Naive B cell (primary cell): Measurements from ENCODE around the gene MTMR1. TPM values are rescaled to one million over a fixed set of nuclear protein-coding genes. Genes with fewer than 3 reads are reported as not detected.

Experiments used
- ATAC-seq, 2 donors: fragments of 150-1000 bp; cut with Tn5 transposase; 2 replicates each; pipeline ENCODE4 v1.10.0; 2021; ENCODE audit warnings: low read depth in 2 of 2, mild to moderate bottlenecking in 2 of 2, moderate library complexity in 2 of 2
- DNase-seq: peaks from one replicate; pipeline ENCODE4 v3.0.0; 2022
- H3K27ac Mint-ChIP-seq, 6 donors: one replicate each; pipeline ENCODE4 v1.8.0; 2020 to 2022; ENCODE audit warnings: mild to moderate bottlenecking in 6 of 6, mixed read lengths in 6 of 6, moderate library complexity in 5 of 6, inconsistent platforms in 2 of 6
- H3K27me3 Mint-ChIP-seq, 3 donors: one replicate each; pipeline ENCODE4 v1.8.0; 2021 to 2022; ENCODE audit warnings: mixed read lengths in 3 of 3, mild to moderate bottlenecking in 1 of 3
- H3K36me3 Mint-ChIP-seq, 2 donors: one replicate each; pipeline ENCODE4 v1.8.0; 2020 to 2022; ENCODE audit warnings: mixed read lengths in 2 of 2, inconsistent platforms in 1 of 2, mild to moderate bottlenecking in 1 of 2
- H3K4me1 Mint-ChIP-seq, 3 donors: one replicate each; pipeline ENCODE4 v1.8.0; 2020 to 2022; ENCODE audit warnings: mixed read lengths in 3 of 3, inconsistent platforms in 1 of 3, mild to moderate bottlenecking in 1 of 3, moderate library complexity in 1 of 3
- H3K4me3 Mint-ChIP-seq, 8 donors: one replicate each; pipeline ENCODE4 v1.8.0; 2020 to 2022; ENCODE audit warnings: mild to moderate bottlenecking in 8 of 8, mixed read lengths in 8 of 8, moderate library complexity in 8 of 8, inconsistent platforms in 2 of 8
- H3K9me3 Mint-ChIP-seq, 7 donors: one replicate each; pipeline ENCODE4 v1.8.0; 2020 to 2022; ENCODE audit warnings: mixed read lengths in 7 of 7, mild to moderate bottlenecking in 5 of 7, inconsistent platforms in 2 of 7, moderate library complexity in 1 of 7
- polyA plus RNA-seq, 6 donors: library from polyadenylated mRNA; unstranded; fragments of 300-500 nt; fragmentation: Illumina TruSeq; gene quantifications; one replicate each; pipeline ENCODE4 v1.2.3, GENCODE V29; 2021; ENCODE audit warnings: low read depth in 6 of 6

The MTMR1 gene
- polyA plus RNA-seq, 6 donors from 2014 or later = 22.3 to 38.9 (median 34.5) TPM

DNA sequence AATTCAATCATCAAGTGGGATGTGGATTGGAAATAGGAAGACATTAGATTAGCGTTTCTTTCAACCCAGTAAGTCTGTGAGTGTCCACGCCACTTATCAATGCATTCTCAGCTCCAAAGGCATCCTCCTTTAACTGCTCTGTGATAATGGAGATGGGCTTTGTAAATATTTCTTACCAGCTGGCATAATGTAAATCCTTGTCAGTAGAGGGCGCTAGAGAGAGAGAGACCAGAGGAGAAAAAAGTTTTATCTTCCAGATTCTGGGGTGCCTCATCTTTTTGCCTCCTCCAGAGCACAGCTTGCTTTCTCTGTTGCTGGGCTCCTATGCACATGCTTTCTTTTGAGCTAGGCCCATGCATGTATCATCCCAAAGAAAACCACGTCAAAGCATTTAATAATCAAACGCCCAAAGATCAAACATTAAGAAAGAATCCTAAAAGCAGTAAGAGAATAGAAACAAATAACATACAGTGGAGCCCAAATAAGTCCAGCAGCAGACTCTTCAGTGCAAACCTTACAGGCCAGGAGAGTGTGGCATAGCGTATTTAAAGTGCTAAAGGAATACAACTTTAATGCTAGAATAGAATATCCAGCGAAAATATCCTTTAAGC, 9.6 kb upstream of the MTMR1 start:
- ATAC-seq (peak; percentile 32 to 58), DNase-seq (peak; percentile 49)
- peaks cover 6 to 12% (median 7%) of the 10 kb centered on the region in 3 donors for H3K4me1 Mint-ChIP-seq
- peaks cover 0 to 2% (median 0%) of the 10 kb centered on the region in 7 donors for H3K9me3 Mint-ChIP-seq
- no peaks in the 10 kb centered on the region for H3K36me3 Mint-ChIP-seq
- no peak overlapping the region for H3K27ac Mint-ChIP-seq
- H3K27me3 Mint-ChIP-seq = peaks cover 0 to under 1% (median 0%) of the 10 kb centered on the region in 3 donors
- H3K4me3 Mint-ChIP-seq = no peak overlapping the region

DNA sequence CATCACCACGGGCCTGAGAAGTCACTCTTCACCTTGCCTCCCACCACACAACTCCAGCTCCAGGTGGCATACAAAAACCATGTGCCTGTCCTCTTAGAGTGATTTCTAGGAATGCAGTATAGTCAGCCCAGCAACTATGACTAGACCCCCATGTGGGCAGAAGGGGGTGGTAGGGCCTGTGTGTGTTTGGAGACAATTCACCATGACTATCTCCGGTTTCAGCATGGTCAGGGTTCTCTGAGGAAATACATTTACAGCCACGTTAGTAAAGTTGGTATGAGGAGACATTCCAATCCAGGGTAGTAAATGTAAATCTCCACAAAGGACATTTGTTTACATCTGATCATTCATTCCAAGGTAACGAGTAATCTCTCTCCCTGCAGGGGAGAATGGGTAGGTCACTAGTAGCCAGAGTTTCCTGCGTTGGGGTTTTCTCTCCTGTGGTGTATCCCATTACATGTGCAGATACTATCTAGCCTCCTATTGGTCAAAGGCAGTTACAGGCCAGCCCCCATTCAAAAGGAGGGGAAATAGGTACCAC, 4.2 kb upstream of the MTMR1 start:
- H3K27ac Mint-ChIP-seq = peak overlapping the region in 3 of 6 donors; percentile 16 to 77 (median 48)
- no peaks in the 10 kb centered on the region for H3K36me3 Mint-ChIP-seq
- no peak for ATAC-seq
- H3K9me3 Mint-ChIP-seq = peaks cover 0 to 3% (median 0%) of the 10 kb centered on the region in 7 donors
- peak overlapping the region in 3 of 8 donors; percentile 10 to 45 (median 12) for H3K4me3 Mint-ChIP-seq
- no peaks in the 10 kb centered on the region for H3K27me3 Mint-ChIP-seq
- no peak for DNase-seq
- peaks cover 24 to 33% (median 28%) of the 10 kb centered on the region in 3 donors for H3K4me1 Mint-ChIP-seq

DNA sequence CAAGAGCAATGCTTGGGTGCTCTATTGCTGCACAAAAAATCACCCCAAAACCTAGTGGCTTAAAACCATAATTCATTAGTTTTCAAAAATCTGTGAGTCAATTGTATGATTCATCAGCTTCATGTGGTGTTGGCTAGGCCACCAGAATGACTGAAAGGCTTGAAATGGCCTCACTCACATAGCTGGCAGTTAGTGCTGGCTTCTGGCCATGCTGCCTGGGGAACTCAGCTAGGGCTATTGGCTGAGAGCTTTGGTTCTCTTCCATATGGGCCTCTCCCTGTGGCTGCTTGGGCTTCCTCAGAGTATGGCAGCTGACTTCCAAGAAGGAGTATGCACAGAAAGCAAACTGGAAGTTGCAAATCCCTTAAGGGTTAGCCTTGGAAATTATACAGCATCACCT, 3.1 kb upstream of the MTMR1 start:
- peak overlapping the region in 2 of 8 donors; percentile 33 to 92 for H3K4me3 Mint-ChIP-seq
- H3K4me1 Mint-ChIP-seq = peaks cover 30 to 39% (median 33%) of the 10 kb centered on the region in 3 donors
- DNase-seq = no peak

DNA sequence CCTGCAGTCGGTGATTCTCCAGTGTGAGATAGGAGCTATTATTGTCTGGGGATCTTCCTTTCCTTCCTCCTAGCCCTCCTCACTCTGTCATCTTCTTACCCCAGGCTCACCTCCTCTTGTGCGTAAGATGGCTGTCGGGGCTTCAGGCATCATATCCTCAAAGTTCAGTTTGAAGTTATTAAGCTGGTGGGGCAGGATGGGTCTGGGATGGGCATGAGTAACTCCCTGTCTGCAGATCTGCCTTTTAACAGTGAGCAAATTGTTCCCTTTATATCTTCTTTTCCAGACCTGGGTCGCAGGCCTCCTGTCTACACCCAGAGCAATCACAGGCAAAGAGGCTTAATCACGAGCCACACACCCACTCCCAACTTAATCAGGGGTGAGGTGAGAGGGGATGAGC, 900 bp upstream of the MTMR1 start:
- Mint-ChIP-seq H3K9me3 (peaks cover 0 to 5% (median 0%) of the 10 kb centered on the region in 7 donors), H3K36me3 (peaks cover 0 to 9% of the 10 kb centered on the region in 2 donors), H3K27me3 (no peaks in the 10 kb centered on the region), H3K4me3 (peak overlapping the region; percentile 77 to 94 (median 90)), H3K4me1 (peaks cover 44 to 60% (median 54%) of the 10 kb centered on the region in 3 donors), H3K27ac (peak overlapping the region; percentile 88 to 98 (median 94))
- no peak for ATAC-seq
- peak; percentile 14 for DNase-seq

More for the DNA sequence above, 3.1 kb upstream of the MTMR1 start:
- Mint-ChIP-seq H3K9me3 (peaks cover 0 to 3% (median 0%) of the 10 kb centered on the region in 7 donors), H3K27ac (peak overlapping the region in 1 of 6 donors; percentile 48), H3K36me3 (peaks cover 0 to 3% of the 10 kb centered on the region in 2 donors), H3K27me3 (no peaks in the 10 kb centered on the region)
- ATAC-seq = no peak

DNA sequence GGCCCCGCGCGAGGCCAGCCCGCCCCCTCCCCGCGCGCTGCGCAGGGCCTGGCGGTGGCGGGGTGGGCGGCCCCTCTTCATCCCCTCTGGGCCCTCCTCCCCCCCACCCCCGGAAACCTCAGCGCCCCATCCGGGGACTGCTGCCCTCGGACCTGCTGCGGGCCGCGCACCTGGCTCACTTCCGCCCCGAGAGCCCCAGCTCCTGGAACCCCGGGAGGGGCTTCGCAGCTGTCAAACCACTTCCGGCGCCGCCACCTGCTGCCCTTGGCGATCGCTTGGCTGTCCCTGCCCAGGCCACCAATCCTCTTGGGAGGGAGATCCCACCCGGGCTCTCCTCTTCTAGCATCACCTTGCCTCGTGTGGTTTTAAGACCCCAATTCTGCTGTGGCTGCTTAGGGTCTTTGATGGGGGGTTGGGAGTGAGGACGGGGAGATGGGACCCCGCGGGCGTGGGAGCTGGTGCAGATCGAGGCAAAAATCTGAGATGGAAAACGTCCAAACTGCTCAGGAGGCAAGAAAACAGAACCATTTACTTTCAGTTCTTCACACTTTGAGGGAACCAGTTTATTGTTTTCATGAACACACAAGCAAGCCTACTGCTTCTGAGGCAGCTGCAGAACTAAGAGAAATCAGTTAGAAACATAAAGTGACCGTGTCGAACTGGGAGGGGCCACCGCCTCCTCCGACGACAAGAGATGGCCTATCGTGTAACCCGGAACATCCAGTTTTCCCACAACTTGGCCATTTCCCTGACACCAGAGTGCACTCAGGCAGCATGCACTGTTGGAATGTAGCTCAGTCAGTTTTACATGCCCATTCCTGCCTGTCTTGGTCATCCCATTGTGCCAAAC, 754 bp downstream of the MTMR1 start:
- Mint-ChIP-seq H3K4me3 (peak overlapping the region; percentile 77 to 100 (median 95)), H3K4me1 (peaks cover 35 to 57% (median 47%) of the 10 kb centered on the region in 3 donors), H3K27ac (peak overlapping the region; percentile 94 to 100 (median 99)), H3K36me3 (peaks cover 0 to 9% of the 10 kb centered on the region in 2 donors), H3K9me3 (peaks cover 0 to 5% (median 0%) of the 10 kb centered on the region in 7 donors), H3K27me3 (no peaks in the 10 kb centered on the region)
- peak; percentile 85 for DNase-seq
- ATAC-seq = peak; percentile 60

DNA sequence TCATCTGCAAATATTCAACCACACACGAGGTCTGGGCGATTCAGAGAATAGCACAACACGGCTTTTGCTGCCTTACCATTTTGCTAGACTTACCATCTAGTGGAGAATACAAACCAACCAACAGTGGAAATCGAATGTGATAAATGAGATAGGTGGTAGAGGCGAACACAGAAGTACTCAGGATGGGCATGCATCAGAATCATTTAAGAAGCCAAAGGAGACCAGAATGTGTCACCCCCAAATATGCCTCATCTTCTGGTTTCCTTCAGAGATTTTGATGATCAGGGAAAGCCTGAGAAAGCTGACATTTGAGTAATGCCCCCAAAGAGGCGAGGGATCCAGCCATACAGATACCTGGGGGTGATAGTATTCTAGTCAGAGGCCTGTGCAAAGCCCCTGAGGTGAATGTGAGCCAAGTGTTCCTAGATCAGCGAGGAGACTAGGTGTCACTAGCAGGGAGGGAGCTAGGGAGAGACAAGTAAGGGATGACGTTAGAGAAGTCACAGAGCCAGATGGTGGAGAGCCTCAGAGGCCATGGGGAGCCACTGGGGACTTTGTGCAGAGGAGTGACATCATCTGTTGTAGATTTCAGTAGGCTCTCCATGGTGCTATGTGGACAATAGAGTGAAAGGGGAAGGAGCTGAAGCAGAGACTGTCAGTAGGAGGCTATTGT, 1.7 kb downstream of the MTMR1 start:
- ATAC-seq (peak; percentile 36 to 41), DNase-seq (peak; percentile 49)
- Mint-ChIP-seq H3K27ac (peak overlapping the region; percentile 94 to 100 (median 98)), H3K9me3 (peaks cover 0 to 5% (median 0%) of the 10 kb centered on the region in 7 donors), H3K27me3 (no peaks in the 10 kb centered on the region), H3K4me3 (peak overlapping the region; percentile 35 to 100 (median 94)), H3K36me3 (peaks cover 0 to 9% of the 10 kb centered on the region in 2 donors), H3K4me1 (peaks cover 32 to 49% (median 44%) of the 10 kb centered on the region in 3 donors)

DNA sequence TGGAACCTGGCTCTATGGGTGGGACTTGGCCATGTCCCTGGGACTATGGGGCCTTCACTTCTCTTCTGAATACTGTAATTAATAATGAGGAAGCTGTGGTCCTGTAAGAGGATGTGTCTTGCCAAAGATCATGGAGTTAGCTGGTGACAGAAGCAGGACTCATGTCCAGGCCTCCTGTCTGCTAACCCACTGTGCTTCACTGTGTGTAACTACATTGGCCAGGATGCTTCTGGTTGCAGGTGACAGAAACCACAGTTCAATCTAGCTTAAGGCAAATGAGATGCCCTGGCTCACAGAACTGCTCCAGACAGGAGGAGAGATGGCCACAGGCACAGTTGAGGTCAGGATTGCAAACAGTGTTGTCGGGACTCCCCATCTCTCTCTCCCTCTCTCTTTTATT, 3.1 kb downstream of the MTMR1 start:
- Mint-ChIP-seq H3K4me1 (peaks cover 30 to 59% (median 46%) of the 10 kb centered on the region in 3 donors), H3K4me3 (peak overlapping the region; percentile 55 to 100 (median 85)), H3K36me3 (peaks cover 0 to 9% of the 10 kb centered on the region in 2 donors), H3K27me3 (no peaks in the 10 kb centered on the region), H3K9me3 (peaks cover 0 to 5% (median 0%) of the 10 kb centered on the region in 7 donors), H3K27ac (peak overlapping the region in 5 of 6 donors; percentile 52 to 100 (median 90))
- DNase-seq (no peak), ATAC-seq (no peak)

DNA sequence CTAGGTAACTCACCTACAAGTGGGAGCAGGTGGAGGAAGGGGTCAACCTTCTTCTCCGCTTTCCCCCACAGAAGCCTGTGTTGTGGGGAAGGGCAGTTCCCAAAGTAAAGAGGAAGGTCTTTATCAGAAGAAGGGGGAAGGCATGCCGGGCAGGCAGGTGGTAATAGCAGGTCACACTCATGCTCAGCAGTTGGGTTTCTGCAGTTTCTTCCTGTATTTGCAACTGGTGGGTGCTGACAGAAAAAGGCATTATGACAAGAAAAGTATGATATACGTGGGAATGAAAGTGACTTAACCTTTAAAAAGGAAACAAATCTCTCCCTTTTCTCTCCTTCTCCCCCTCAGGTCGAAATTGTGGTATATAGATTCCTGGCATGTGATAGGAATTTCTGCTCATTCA, 3.7 kb downstream of the MTMR1 start:
- Mint-ChIP-seq H3K4me1 (peaks cover 28 to 58% (median 41%) of the 10 kb centered on the region in 3 donors), H3K27me3 (no peaks in the 10 kb centered on the region), H3K27ac (peak overlapping the region; percentile 28 to 100 (median 80)), H3K36me3 (peaks cover 0 to 9% of the 10 kb centered on the region in 2 donors), H3K9me3 (peaks cover 0 to 5% (median 0%) of the 10 kb centered on the region in 7 donors), H3K4me3 (peak overlapping the region in 7 of 8 donors; percentile 44 to 100 (median 78))
- DNase-seq (peak; percentile 42), ATAC-seq (no peak)

DNA sequence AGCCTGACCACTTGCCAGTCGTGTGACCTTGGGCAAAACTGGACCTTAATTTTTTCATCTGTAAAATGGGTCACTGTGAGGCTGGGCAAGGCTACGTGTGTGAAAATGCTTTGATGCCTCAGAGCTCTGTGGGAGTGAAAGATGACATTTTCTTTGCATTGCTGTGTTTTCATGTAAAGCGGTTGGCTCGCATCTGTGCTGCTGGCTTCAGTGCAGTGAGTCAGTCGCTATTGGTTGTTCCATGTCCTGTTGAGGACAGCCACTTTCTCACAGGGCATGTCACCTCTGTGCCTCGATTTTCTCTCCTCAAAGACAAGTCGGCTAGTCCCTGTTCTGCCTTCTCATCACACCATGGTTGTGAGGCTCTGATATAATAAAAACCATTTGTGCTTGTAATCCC, 4.4 kb downstream of the MTMR1 start:
- DNase-seq = no peak
- Mint-ChIP-seq H3K9me3 (peaks cover 0 to 5% (median 0%) of the 10 kb centered on the region in 7 donors), H3K27me3 (no peaks in the 10 kb centered on the region), H3K4me3 (peak overlapping the region in 6 of 8 donors; percentile 35 to 100 (median 74)), H3K27ac (peak overlapping the region in 3 of 6 donors; percentile 65 to 94 (median 77)), H3K36me3 (peaks cover 0 to 9% of the 10 kb centered on the region in 2 donors), H3K4me1 (peaks cover 20 to 51% (median 35%) of the 10 kb centered on the region in 3 donors)
- no peak for ATAC-seq

DNA sequence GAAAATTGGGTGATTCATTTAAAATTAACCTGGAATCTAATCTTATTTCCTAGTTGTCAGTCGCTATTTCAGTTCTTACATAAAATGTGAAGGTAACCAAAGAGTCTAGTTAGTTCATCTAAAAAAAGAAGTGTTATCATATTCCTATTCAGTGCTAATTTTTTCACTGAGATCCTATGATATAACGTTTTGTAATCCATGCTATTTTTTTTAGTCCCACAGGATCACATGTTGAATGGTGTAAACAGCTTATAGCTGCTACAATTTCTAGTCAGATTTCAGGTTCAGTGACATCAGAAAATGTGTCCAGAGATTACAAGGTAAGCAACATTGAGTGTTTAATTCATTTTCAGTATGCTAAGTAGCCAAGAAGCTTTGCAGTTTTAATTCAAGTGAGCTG, 5.8 kb downstream of the MTMR1 start:
- Mint-ChIP-seq H3K9me3 (peaks cover 0 to 5% (median 0%) of the 10 kb centered on the region in 7 donors), H3K36me3 (peaks cover 3 to 9% of the 10 kb centered on the region in 2 donors), H3K4me1 (peaks cover 24 to 50% (median 42%) of the 10 kb centered on the region in 3 donors), H3K4me3 (no peak overlapping the region), H3K27me3 (no peaks in the 10 kb centered on the region), H3K27ac (no peak overlapping the region)
- DNase-seq = no peak
- ATAC-seq = no peak

DNA sequence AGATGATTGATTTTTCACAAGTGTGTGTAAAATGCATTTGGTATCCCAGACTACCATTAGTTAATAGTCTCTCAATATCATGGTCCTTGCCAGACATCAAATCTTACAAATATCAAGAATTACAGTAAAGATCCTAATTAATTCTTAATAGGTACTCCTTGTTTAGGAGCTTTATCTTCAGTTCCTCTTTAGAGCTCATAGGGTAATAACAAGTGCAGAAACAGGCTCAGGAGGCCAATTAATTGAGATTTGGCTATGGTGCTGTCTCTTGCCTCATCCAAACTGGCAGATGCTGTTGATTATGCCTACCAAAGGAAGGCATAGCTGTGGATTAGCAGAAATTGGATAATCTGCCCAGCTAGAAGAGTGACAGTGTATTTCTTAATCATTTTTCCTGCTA, 6.9 kb downstream of the MTMR1 start:
- ATAC-seq (no peak), DNase-seq (no peak)
- Mint-ChIP-seq H3K27ac (peak overlapping the region in 1 of 6 donors; percentile 36), H3K9me3 (peaks cover 0 to 4% (median 0%) of the 10 kb centered on the region in 7 donors), H3K36me3 (peaks cover 5 to 11% of the 10 kb centered on the region in 2 donors), H3K4me3 (peak overlapping the region in 6 of 8 donors; percentile 24 to 68 (median 34)), H3K27me3 (no peaks in the 10 kb centered on the region), H3K4me1 (peaks cover 23 to 44% (median 44%) of the 10 kb centered on the region in 3 donors)

DNA sequence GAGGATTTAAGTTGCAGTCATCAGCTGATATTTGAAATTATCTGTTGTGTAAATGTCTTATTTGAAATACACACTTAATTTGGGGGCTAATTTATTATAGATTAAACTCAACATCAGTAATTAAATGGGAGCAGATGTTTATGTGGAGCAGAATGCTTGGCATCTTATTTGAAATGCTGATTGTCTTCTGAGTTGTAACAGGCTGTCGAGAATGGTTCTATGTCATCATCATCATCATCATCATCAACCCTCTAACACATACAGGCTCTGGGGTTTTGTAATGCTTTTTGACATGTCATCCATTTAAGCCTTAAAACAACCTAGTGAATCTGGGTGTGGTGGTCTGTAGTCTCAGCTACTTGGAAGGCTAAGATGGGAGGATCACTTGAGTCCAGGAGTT, 8.2 kb downstream of the MTMR1 start:
- DNase-seq = no peak
- H3K27ac Mint-ChIP-seq = no peak overlapping the region
- H3K4me1 Mint-ChIP-seq = peaks cover 10 to 37% (median 31%) of the 10 kb centered on the region in 3 donors
- H3K36me3 Mint-ChIP-seq = peaks cover 8 to 10% of the 10 kb centered on the region in 2 donors
- no peaks in the 10 kb centered on the region for H3K27me3 Mint-ChIP-seq
- H3K9me3 Mint-ChIP-seq = no peaks in the 10 kb centered on the region
- peak overlapping the region in 1 of 8 donors; percentile 5 for H3K4me3 Mint-ChIP-seq
- no peak for ATAC-seq
